Measurements from ENCODE around the gene MRAS.

Gene MRAS

GRCh38 chr3:138347960-138348753 lies at the start of gene MRAS:
MRAS (plus strand) TSS chr3:138348579; CDS start chr3:138372884, 24,305 bp downstream.
- no peak for DNase-seq

GRCh38 chr3:138300647-138301046 lies 47.7 kb upstream of the MRAS start:
- DNase-seq, result no peak

GRCh38 chr3:138303474-138303873 lies 44.9 kb upstream of the MRAS start:
- DNase-seq, result no peak

- no peak for DNase-seq
Observed at GRCh38 chr3:138307899-138308298, 40.5 kb upstream of the MRAS start.

- no peak for DNase-seq
Observed at GRCh38 chr3:138308783-138309182, 39.6 kb upstream of the MRAS start.

- DNase-seq, result no peak
Observed at GRCh38 chr3:138310494-138310893, 37.9 kb upstream of the MRAS start.

GRCh38 chr3:138314751-138315150 lies 33.6 kb upstream of the MRAS start:
- no peak for DNase-seq

- DNase-seq, result no peak
Observed at GRCh38 chr3:138317687-138318086, 30.7 kb upstream of the MRAS start.

GRCh38 chr3:138323971-138324370 lies 24.4 kb upstream of the MRAS start:
- no peak for DNase-seq

GRCh38 chr3:138325990-138326389 lies 22.4 kb upstream of the MRAS start:
- no peak for DNase-seq

- DNase-seq, result no peak
Observed at GRCh38 chr3:138326866-138327595, 21.3 kb upstream of the MRAS start.

GRCh38 chr3:138327831-138328230 lies 20.5 kb upstream of the MRAS start:
- DNase-seq, result no peak

GRCh38 chr3:138328341-138328740 lies 20.0 kb upstream of the MRAS start:
- no peak for DNase-seq

- peak; percentile 88 to 90 for DNase-seq
Observed at GRCh38 chr3:138329127-138329983, 19.0 kb upstream of the MRAS start, which contains the start of gene NME9. NME9 (minus strand) TSS chr3:138329851; CDS start chr3:138329335, 516 bp downstream.

GRCh38 chr3:138329984-138330293 lies 18.4 kb upstream of the MRAS start:
- DNase-seq, result no peak

- DNase-seq, result no peak
Observed at GRCh38 chr3:138331143-138331894, 17.1 kb upstream of the MRAS start.

- DNase-seq, result no peak
Observed at GRCh38 chr3:138332472-138333073, 15.8 kb upstream of the MRAS start.

GRCh38 chr3:138334608-138335007 lies 13.8 kb upstream of the MRAS start:
- DNase-seq, result no peak

GRCh38 chr3:138336454-138336999 lies 11.9 kb upstream of the MRAS start:
- DNase-seq, result no peak

- no peak for DNase-seq
Observed at GRCh38 chr3:138338244-138338643, 10.1 kb upstream of the MRAS start.

GRCh38 chr3:138338811-138339210 lies 9.6 kb upstream of the MRAS start:
- no peak for DNase-seq

- DNase-seq, result no peak
Observed at GRCh38 chr3:138340511-138340910, 7.9 kb upstream of the MRAS start.

Data from activated CD4-positive, alpha-beta T cell treated with anti-CD3 and anti-CD28 coated beads for 4 hours (primary cell).